SW 1271 (cell line): ENCODE results near the gene CHD3.
A peak's percentile ranks its signal among the peaks of the same experiment; 100 is the strongest.
"Not testable (repeated sequence)": the region's sequence is repeated elsewhere in the genome, so short reads cannot be mapped to it uniquely, and the experiment has no call there.

Experiments used
- DNase-seq, 2 experiments: peaks; one replicate each; lab custom pipeline; 2025; lab: John Stamatoyannopoulos, UW

CHD3 gene

DNA sequence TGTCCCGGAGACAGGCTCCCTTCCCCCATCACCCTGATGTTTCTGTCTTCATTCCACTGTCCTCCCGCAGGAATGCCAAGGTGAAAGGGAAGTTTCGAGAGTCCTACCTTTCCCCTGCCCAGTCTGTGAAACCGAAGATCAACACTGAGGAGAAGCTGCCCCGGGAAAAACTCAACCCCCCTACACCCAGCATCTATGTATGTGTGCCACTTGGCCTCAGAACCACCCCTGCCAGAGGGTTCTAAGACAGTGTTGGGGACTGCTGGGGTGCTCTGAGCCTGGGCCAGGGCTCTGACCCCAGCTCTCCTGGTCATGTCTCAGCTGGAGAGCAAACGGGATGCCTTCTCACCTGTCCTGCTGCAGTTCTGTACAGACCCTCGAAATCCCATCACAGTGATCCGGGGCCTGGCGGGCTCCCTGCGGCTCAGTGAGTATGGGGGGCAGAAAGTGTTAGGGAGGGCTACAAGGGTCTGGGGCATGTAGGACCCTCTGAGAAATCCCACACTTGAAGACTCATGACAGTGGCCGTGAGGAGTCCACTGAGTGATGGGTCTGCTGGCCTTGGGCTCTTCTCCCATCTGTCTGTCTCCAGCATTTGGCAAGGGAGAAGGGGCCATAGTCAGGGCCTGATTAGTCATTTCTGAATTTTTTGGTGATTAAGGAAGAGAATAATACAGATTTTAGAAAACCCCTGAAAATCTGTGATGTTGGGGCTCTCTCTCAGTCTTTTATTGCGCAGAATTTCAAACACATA lies 38.7 kb upstream of the CHD3 start:
- no peak for DNase-seq

DNA sequence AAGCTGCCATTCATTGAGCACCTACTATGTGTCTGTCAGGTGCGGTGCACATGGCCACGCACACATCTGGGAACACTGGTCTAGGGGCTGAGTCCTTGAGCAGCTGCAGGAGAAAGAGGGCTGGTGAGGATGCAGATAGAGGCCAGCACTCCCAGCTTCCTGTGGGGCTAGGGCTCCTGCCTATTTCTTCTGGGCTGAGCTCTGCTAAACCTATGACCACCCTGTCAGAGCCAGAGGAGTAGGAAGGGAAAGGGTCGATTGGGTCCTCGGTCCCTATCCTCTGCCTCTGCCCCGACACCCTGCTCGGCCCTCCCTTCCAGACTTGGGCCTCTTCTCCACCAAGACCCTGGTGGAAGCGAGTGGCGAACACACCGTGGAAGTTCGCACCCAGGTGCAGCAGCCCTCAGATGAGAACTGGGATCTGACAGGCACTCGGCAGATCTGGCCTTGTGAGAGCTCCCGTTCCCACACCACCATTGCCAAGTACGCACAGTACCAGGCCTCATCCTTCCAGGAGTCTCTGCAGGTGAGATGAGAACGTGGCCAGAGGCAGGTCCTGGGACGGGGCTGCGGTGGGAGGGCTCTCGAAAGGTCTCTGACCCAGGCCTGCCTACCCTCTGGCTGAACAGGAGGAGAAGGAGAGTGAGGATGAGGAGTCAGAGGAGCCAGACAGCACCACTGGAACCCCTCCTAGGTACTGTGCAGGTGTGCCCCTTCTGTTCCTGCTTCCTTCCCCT lies 37.7 kb upstream of the CHD3 start:
- DNase-seq, result no peak

DNA sequence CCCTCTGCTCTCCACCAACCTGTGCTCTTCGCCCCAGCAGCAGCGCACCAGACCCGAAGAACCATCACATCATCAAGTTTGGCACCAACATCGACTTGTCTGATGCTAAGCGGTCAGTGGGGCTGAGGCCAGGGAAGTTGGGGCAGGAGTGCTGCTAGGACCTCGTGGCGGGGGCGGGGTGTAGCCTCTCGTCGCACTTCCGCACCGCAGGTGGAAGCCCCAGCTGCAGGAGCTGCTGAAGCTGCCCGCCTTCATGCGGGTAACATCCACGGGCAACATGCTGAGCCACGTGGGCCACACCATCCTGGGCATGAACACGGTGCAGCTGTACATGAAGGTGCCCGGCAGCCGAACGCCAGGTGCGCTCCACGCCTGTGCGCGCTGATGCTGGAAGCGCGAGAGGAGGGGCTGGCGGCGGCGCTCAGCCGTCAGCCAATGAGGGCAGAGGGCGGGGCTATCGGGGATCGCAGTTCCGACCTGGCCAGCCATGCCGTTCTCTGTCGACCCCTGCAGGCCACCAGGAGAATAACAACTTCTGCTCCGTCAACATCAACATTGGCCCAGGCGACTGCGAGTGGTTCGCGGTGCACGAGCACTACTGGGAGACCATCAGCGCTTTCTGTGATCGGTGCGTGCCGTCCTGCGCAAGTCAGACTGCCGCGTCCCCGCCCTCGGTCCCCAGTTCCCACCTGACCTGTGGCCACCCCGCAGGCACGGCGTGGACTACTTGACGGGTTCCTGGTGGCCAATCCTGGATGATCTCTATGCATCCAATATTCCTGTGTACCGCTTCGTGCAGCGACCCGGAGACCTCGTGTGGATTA lies 36.9 kb upstream of the CHD3 start:
- DNase-seq, result peak in 1 of 2 experiments; percentile 21

DNA sequence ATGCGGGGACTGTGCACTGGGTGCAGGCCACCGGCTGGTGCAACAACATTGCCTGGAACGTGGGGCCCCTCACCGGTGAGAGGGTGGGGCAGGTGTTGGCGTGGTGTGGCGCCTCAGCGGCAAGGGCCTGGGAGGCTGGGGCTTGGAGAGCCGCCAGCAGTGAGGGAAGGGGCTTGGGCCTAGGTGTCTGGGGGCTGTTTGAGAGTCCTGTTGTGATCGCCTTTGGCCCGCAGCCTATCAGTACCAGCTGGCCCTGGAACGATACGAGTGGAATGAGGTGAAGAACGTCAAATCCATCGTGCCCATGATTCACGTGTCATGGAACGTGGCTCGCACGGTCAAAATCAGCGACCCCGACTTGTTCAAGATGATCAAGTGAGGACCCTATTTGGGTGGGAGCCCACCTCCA lies 36.3 kb upstream of the CHD3 start:
- no peak for DNase-seq

DNA sequence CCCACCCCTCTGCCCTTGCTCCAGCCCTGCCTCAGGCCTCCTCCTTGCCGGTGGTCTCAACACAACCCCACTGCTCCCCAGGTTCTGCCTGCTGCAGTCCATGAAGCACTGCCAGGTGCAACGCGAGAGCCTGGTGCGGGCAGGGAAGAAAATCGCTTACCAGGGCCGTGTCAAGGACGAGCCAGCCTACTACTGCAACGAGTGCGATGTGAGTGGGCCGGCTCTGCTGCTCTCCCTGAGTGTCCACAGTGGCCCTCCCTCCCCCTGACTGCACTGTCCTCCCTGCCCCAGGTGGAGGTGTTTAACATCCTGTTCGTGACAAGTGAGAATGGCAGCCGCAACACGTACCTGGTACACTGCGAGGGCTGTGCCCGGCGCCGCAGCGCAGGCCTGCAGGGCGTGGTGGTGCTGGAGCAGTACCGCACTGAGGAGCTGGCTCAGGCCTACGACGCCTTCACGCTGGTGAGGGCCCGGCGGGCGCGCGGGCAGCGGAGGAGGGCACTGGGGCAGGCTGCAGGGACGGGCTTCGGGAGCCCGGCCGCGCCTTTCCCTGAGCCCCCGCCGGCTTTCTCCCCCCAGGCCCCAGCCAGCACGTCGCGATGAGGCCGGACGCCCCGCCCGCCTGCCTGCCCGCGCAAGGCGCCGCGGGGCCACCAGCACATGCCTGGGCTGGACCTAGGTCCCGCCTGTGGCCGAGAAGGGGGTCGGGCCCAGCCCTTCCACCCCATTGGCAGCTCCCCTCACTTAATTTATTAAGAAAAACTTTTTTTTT lies 35.5 kb upstream of the CHD3 start:
- DNase-seq, result no peak

DNA sequence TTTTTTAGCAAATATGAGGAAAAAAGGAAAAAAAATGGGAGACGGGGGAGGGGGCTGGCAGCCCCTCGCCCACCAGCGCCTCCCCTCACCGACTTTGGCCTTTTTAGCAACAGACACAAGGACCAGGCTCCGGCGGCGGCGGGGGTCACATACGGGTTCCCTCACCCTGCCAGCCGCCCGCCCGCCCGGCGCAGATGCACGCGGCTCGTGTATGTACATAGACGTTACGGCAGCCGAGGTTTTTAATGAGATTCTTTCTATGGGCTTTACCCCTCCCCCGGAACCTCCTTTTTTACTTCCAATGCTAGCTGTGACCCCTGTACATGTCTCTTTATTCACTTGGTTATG lies 34.9 kb upstream of the CHD3 start:
- DNase-seq, result no peak

DNA sequence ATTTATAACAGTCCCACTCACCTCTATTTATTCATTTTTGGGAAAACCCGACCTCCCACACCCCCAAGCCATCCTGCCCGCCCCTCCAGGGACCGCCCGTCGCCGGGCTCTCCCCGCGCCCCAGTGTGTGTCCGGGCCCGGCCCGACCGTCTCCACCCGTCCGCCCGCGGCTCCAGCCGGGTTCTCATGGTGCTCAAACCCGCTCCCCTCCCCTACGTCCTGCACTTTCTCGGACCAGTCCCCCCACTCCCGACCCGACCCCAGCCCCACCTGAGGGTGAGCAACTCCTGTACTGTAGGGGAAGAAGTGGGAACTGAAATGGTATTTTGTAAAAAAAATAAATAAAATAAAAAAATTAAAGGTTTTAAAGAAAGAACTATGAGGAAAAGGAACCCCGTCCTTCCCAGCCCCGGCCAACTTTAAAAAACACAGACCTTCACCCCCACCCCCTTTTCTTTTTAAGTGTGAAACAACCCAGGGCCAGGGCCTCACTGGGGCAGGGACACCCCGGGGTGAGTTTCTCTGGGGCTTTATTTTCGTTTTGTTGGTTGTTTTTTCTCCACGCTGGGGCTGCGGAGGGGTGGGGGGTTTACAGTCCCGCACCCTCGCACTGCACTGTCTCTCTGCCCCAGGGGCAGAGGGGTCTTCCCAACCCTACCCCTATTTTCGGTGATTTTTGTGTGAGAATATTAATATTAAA lies 34.4 kb upstream of the CHD3 start:
- DNase-seq, result no peak

DNA sequence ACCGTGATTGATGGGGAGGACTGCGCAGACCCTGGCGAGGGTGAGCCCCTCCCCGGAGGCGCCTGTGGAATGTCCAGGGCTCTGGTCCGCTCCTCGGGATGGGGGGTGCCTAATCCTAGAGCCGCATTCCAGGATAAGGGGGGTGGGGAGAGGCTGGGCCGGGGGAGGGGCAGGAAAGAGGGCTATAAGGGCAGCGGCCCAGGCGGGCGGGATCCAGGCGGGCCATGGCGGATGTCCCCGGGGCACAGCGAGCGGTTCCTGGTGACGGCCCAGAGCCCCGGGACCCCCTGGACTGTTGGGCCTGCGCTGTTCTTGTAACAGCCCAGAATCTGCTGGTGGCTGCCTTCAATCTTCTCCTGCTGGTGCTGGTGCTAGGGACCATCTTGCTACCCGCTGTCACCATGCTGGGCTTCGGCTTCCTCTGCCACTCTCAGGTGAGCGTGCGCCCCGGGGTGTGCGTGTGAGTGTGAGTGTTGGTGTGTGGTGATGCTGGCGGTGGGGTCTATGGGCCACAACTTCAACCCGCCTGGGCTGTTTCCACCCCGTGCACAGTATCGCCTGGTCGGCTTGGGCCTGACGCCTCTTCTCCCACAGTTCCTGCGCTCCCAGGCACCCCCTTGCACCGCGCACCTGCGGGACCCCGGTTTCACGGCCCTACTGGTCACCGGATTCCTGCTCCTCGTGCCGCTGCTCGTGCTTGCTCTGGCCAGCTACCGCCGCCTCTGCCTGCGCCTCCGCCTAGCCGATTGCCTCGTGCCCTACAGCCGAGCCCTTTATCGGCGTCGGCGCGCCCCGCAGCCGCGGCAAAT lies 33.5 kb upstream of the CHD3 start, which contains the start of gene TMEM88:
Gene TMEM88, plus strand, starts transcription at position 216 of the 809 bp plus-strand sequence. Its CDS starts 9 bp downstream, at position 225.
- no peak for DNase-seq

DNA sequence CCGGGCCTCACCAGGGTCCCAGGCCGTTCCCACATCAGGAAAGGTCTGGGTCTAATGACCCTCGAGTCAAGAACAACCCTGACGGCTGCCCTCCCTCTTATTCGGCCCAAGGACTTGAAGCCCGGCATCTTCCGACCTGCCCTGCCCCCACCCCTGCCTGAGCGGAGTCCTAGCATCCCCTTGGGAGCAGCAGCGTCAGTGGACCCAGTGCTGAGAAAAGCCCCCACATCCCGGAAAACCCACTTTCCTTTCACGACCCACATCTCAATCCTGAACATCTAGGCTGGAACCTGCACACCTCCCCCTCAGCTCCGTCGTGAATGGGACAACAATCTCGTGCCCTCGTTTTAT lies 33.0 kb upstream of the CHD3 start:
- no peak for DNase-seq

DNA sequence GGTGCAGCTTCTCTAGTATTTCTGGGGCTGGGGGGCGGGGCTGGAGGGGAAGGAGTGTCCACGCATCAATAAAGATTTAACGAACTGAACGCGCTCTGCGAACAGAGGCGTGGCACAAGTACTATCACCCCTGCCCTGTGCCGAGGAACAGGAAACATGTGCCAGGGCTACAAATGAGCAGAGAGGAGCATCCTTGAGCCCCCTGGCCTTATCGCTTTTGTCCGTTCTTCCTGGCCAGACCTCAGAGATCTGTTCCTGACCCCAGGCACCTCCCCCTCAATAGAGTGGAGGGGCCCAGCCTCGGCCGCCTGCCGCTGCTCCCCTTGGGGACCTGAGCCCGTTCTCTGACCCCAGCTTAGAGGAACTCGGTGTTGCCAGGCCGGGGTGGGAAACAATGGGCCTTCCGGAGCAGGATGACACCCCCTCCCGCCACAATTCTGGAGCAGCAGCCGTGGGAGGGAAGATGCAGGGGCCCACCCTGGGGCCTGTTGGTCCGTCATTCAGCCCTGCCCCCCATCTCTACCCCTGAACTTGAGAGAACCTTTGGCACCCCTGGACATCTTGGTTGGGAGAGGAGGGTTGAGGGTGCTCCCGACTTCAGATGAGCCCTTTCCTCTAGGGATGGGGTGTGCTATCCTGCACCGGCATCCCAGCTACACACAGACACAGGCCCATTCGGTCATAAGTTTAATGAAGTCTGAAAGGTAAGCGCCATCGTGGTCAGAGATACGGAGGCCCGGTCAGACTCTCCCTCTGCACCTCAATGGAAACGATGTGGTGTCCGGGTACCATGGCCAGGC lies 32.4 kb upstream of the CHD3 start:
- DNase-seq, result no peak

DNA sequence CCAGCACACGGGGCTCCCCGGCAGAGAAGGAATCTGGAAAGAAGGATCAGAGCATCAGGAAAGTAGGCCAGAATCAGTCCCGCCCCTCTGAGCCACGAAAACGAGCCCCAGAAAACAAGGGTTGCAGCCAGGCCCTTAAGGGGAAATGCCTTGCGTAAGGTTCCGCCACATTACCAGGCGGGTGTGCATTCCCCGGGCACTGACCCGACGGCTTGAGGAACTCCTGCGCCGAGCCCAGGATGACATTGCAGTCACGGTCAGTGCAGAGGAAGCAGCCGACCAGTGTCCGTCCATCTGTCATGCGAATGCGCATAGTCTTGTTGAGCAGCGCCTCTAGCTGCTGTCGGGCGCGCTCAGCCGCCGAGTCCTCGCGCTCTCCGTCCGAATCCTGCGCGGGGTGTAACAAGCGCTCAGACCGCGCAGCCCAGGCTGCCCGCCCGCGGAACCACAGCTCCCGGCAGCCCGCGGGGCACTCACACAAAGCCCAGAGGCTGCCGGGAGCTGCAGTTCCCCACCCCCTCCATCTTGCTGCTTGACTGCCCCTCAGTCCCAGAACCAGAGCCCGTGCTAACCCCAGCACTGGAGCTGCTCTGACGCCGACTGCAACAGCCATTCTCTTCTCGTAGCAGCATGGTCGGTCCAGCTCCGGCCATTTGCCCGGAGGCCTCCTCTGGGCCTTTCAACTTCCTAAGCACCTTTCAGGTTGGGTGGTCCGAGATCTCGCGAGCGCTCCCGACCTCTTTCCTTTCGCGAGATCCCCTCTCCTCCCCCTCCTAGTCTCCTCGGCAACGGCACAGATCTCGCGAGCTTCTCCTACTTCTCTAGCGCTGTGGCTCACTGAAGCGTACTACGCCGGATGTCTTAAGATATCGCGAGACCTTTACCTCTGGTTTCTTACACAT lies 31.5 kb upstream of the CHD3 start, which contains the start of gene NAA38:
Gene NAA38, minus strand, starts transcription at position 749 of the 902 bp plus-strand sequence. Its CDS starts 96 bp downstream, at position 653.
- DNase-seq, result peak; percentile 98 to 99

DNA sequence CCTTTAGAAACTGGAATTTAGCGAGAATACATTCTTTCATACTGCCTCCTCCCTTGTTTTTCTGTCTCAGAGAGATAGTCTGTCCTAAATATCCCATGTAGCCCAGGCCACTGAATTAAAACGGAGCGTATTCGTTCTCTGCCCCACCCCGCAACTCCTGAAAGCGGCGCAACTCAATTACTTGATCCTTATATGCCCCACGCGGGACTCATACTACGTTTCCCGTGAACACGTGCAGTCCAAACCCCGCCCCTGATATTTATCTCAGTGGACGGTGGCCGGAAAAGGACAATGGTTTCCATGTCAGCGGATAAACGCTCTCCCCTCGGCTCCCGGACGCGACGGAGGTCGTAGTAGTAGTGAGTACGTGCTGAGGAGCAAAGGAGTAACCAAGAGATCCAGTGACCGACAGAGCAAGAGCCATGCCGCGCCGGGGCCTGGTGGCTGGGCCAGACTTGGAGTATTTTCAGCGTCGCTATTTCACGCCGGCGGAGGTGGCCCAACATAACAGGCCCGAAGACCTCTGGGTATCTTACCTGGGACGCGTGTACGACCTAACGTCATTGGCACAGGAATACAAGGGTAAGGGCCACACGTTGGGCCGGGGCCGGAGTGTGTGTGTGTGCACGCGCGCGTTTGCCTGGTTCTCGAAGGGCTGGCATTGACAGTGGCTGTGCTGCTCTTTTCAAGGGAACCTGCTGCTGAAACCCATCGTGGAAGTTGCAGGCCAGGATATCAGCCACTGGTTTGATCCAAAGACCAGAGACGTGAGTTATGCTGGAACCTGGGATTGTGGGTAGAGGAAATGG lies 30.7 kb upstream of the CHD3 start, which contains the start of gene CYB5D1:
Gene CYB5D1, plus strand, starts transcription at position 291 of the 809 bp plus-strand sequence. Its CDS starts 132 bp downstream, at position 423.
- DNase-seq, result peak; percentile 88 to 98

DNA sequence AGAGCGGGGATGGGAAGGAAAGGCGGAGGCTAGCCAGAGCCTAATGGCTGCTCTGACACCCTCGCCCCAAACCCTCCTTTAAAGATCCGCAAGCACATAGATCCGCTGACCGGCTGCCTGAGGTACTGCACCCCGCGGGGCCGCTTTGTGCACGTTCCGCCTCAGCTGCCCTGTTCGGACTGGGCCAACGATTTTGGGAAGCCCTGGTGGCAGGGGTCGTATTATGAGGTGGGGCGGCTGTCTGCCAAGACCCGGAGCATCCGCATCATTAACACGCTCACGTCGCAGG lies 30.1 kb upstream of the CHD3 start:
- peak; percentile 28 to 61 for DNase-seq

DNA sequence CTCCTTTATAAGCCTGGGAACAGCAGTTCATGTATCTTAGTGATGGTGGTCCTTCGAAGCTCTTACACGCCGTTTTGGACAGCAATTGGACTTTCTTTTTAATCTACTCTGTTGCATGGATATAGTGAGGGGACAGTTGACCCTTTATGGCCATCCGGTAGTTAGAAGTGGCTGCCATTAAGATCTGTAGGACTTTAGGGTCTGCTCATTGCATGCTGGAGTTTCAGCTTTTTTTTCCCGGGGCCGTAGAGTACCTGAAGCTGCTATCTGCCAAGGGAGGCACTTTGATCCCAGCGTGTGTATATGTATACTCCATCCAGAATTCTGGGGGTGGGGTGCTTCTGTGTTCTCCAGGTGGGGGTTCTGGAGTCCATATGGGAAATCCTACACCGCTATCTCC lies 29.6 kb upstream of the CHD3 start:
- no peak for DNase-seq

DNA sequence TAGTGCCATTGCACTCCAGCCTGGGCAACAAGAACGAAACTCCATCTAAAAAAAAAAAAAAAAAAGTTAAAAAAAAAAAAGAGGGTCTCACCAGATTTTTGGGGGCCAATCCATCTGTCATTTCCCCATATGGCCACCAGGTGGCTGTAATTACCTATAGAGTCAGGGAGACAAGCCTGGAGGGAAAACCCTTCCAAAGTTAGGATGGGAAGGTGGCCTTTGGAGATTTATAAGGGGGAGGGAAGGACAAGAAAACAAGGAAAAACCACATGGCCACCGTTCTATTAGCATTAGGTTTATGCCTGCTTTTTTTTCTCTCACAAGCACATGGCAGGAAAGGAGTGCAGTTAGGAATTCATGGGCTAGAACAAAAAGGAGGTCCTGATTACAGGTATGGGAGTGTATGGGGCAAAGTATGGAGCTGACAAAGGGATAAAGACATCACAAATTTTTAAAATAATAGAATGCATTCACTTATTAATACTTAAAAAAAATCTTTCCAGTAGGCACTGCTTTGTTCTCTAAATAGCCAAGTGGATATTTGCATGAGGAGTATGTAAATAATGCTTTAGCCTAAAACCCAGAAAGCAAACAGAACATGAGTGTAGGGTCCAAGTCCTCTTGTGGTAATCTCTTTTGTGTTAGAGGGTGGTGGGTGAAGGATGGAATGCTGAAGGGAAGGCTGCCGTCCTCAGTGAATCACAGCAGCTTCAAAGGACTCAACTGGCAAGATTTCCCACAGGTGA lies 25.7 kb upstream of the CHD3 start:
- peak in 1 of 2 experiments; percentile 42 for DNase-seq

DNA sequence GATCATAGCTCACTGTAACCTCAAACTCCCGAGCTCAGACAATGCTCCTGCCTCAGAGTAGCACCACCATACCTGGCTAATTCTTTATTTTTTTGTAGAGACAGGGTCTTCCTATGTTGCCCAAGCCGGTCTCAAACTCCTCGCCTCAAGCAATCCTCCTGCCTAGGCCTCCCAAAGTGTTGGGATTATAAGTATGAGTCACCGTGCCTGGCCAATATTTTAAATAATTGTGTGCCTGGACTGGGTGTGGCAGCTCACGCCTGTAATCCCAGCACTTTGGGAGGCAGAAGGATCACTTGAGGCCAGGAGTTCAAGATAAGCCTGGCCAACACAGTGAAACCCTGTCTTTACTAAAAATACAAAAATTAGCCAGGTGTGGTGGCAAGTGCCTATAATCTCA lies 24.2 kb upstream of the CHD3 start:
- not testable (repeated sequence) for DNase-seq
